ENCODE results near the gene ANKRD16.
A peak's percentile ranks its signal among the peaks of the same experiment; 100 is the strongest.
"Not testable (repeated sequence)": the region's sequence is repeated elsewhere in the genome, so short reads cannot be mapped to it uniquely, and the experiment has no call there.

The ANKRD16 gene

GRCh38 chr10:5902511-5903274, 13.0 kb upstream of the ANKRD16 start:
- no peak for DNase-seq

- no peak for DNase-seq
Observed at GRCh38 chr10:5900247-5900646, 10.6 kb upstream of the ANKRD16 start.

DNA sequence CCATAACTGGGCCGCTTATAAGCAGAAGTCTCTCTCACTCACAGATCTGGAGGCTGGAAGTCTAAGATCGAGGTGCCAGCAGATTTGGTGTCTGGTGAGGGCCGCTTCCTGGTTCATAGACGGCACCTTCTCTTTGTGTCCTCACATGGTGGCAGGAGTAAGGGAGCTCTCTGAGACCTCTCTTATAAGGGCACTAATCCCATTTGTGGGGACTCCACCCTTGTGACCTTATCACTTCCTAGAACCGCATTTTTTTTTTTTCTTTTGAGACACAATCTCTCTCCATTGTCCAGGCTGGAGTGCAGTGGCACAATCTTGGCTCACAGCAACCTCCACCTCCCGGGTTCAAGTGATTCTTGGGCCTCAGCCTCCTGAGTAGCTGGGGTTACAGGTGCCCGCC, 8.5 kb upstream of the ANKRD16 start:
- DNase-seq = no peak

DNA sequence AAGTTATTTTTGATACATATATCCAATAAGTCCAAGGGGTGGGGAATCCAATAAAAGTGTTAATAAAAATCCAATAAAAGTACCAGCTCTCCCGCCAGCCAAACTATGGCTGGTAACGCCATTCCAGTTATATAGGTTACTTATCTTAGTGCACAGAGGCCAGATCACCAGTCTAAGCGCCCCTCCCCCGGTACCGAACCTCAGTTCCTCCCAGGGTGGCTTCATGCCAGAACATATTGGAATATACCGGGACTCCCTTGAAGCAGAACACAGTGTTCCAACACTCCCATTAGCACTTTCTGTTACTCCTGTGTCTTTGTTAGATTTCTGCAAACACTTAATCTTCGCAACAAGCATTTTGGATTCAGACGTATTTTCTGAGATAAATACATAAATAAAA, 7.8 kb upstream of the ANKRD16 start:
- DNase-seq = no peak

DNA sequence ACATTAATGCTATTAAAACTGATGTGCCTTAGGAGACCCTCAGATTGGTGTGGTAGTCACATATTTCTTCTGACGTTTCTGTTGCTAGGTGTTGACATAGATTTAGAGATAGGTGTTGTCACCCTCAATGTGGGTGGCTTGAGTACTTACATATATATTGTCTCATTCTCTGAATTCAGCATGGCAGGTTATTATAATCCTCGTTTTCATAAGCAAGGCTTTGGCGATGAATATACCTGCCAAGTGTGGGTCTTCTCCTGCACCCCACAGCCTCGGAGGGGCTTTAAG, 7.3 kb upstream of the ANKRD16 start:
- no peak for DNase-seq

DNA sequence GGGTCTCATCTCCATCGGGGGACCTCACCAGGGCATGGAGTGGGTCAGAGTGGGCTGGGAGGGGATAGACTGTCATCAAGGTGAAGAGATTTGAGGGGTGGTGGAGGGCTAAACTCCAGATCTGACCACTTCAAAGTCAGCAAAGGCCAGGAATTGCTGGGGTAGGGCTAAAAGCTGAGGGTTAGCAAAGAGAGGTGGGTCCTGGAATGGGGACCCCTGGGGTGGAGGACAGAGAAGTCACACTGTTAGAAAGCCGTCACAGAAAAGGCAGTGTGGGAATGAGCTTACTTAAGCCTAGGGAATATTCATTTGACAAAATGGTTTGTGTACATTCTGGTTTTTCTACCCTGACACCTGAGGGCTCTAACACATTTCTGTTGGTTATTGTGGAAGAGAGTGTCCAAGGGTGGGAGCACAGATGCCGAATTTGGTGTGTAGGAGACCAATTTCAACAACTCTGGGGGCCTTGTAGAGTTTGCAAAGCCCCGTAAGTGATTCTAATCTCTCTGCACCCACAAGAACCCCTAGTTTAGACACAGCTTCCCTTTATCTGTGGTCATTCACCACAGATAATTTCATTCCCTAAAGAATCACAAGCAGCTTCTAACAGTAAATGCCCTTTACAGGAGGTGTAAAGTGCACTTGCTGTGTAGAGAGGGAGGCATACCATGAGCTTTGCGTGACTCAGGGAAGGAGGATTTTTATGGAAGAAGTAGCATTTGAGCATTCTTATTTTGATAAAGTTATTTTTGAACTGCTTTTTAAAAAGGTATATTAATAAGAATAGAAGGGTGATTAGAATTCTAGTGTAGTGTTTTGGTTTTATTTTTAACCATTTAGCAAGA, 6.7 kb upstream of the ANKRD16 start:
- DNase-seq = no peak

- DNase-seq = no peak
Observed at GRCh38 chr10:5895804-5896203, 6.1 kb upstream of the ANKRD16 start.

- no peak for DNase-seq
Observed at GRCh38 chr10:5895365-5895764, 5.7 kb upstream of the ANKRD16 start.

- no peak for DNase-seq
Observed at GRCh38 chr10:5894873-5895272, 5.2 kb upstream of the ANKRD16 start.

GRCh38 chr10:5894403-5894802, 4.7 kb upstream of the ANKRD16 start:
- DNase-seq = no peak

GRCh38 chr10:5893321-5893720, 3.6 kb upstream of the ANKRD16 start:
- peak; percentile 6 for DNase-seq

- no peak for DNase-seq
Observed at GRCh38 chr10:5892007-5892406, 2.3 kb upstream of the ANKRD16 start.

DNA sequence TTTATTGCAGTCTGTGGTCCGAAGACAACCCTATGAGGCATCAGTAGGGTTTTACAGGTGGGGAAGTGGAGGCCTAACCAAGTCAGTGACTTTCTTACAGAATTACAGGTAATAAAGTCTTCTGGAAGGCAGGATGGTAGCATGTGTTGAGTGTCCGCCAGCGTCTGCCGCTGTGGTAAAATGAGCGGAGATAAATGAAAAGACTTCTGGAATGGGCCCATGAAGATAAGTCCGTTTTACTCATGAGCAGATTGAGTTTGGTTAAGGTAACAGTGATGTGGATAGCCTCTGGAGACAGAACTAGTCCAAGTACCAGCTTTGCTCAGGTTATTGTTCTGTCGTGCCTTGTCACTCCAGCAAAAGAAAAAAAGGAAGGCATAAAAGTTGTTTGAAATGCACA, 1.3 kb upstream of the ANKRD16 start:
- DNase-seq = no peak

DNA sequence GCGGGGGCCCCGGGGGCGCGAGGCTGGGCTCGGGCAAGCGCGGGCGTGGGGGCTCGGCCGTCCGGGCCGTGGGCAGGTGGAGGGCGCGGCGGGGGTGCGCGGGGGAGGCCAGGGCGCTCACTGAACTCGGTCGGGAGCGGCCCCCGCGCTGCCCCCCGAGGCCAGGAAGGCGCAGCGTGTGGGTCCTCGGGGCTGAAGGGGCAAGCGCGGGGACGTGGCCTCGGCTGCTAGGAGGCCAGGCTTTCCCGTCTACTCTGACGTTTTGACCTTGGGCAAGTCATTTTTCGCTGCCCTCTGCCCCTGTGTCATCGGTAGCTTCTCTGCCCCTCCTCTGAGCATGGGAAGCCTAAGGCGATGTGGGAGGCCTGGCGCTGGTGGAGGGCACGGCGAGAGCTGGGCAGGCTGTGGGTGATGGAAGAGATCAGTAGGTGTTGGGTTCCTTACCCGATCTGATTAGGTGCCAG, 791 bp upstream of the ANKRD16 start:
- peak; percentile 50 for DNase-seq

DNA sequence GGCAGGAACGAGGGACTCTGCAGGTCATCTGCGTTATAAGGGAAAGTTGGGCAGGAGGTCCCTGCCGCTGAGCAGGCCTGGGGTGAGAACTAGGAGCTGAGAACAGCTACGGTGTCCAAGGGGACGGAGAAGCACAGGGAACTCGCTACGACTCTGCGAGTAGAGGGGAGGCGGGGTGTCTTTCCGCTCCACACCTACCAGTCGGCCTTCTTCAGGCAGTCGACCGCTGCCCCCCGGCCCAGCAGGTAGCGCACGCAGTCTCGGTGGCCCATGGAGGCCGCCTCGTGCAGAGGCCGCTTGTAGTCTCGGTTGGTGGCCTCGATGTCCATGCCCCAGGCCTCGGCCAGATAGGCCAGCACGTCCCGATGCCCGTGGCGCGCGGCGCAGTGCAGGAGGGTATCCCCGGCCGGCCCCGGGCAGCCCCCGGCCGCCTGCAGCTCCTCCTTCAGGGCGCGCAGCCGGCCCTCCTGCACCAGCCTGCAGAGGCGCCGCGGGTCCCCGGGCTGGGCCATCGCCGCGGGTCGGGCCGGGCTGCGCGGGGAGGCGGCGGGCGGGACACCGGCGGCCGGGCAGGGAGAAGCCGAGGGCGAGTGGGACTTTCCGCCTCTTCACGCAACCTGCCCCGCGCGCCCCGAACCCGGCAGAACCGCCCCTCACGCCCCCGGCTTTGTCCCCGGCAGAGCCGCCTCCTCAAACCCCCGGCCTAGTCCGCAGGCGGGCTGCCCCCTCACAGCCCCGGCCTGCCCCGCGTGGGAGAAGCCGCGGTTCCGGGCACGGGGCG, 660 bp downstream of the ANKRD16 start:
- DNase-seq = peak; percentile 66

DNA sequence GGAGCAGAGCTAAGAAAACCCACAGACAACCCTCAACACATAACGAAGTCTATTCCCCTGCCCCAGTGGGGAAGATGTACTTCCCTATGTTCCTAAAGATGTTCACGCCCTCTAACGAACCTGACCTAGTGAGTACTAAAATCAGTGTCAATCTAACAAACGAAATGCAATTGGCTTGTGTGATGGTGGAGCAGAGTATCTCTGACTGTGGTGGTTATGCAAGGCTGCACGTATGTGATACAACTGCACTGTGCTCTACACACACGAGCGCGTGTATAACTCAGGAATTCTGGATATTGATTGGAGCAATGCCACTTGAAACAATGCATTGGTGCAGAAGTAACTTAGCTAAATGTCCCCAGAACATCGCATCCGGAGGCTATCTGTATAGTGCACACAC, 1.3 kb downstream of the ANKRD16 start:
- DNase-seq = peak; percentile 56

DNA sequence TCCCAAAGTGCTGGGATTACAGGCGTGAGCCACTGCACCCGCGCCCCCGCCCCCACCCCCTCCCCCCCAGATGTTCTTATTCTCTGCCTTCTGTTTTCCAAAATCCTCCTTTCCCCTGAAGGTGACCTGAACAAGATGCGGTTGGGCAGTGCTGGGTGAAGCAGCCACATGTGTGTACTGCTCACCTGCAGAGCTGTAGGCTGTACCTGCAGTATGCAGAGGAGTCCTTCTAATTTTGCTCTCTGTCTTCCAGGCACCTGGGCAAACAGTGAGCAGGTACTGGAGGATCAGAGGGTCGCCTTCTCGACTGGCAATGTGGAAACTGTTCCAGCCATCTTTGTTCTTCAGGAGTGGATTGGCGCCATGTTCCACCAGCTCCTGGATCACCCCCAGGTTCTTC, 2.1 kb downstream of the ANKRD16 start:
- no peak for DNase-seq

GRCh38 chr10:5887029-5887428, 2.7 kb downstream of the ANKRD16 start:
- DNase-seq = no peak

DNA sequence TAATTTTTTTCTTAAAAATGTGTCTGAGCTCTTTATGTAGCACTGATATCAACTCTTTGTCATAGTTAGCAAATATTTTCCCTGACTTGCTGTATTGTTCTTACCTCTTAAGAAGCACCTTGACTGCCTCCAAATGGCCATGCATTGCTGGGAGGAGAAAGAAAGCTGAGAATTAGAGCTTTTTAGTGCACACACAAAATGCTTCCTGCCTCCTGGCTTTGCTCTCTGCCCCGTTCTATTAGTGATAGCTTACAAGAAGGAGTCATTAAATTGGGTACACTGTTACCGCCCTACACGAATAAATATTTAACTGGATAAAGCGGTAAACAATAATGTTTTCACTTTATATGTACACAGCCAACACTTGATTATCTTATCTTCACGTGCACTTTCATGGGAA, 4.1 kb downstream of the ANKRD16 start:
- DNase-seq = no peak

GRCh38 chr10:5882961-5883360, 6.7 kb downstream of the ANKRD16 start:
- no peak for DNase-seq

- DNase-seq = not testable (repeated sequence)
Observed at GRCh38 chr10:5877041-5877440, 12.7 kb downstream of the ANKRD16 start.

GRCh38 chr10:5876181-5876768, 13.4 kb downstream of the ANKRD16 start:
- DNase-seq = peak; percentile 28

DNA sequence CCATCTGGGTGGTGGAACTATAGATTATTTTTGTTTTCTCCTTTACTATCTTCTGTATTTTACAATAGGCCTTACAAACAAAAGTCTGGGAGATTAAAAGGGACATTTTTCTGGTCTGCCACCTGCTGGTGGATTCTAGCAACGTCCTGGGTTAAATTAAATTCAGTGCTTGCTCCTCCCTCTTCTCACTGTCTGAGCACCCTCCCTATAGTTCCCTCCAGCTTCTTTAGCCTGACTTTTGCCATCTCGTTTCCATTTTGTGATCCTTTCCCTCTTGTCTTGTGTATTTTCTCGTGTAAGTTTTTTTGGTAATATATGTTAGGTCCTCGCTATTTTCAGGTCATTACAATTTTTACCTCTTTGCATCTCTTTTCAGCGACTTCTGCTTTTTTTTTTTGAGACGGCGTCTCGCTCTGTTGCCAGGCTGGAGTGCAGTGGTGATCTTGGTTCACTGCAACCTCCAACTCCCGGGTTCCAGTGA, 16.1 kb downstream of the ANKRD16 start:
- peak; percentile 92 for DNase-seq

Data from eye (tissue), 1 donor.